Measurements from ENCODE around the gene NKX6-1.

The NKX6-1 gene

DNA sequence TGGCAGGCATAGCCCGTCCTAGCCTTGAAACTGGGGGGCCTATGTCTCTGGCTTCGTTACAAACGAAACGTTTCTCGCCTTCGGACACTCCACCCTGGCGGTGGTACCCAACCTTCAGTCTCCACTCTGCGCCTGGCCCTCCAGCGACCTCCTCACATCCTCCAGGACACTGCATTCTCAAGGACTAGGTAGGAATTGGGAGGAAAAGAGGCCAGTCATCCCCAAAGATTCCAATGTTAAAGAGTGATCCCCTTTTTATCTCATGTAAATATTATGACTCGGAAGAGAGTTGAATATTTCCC lies 2.1 kb upstream of the NKX6-1 start:
- TF ChIP-seq, protein P1, sequence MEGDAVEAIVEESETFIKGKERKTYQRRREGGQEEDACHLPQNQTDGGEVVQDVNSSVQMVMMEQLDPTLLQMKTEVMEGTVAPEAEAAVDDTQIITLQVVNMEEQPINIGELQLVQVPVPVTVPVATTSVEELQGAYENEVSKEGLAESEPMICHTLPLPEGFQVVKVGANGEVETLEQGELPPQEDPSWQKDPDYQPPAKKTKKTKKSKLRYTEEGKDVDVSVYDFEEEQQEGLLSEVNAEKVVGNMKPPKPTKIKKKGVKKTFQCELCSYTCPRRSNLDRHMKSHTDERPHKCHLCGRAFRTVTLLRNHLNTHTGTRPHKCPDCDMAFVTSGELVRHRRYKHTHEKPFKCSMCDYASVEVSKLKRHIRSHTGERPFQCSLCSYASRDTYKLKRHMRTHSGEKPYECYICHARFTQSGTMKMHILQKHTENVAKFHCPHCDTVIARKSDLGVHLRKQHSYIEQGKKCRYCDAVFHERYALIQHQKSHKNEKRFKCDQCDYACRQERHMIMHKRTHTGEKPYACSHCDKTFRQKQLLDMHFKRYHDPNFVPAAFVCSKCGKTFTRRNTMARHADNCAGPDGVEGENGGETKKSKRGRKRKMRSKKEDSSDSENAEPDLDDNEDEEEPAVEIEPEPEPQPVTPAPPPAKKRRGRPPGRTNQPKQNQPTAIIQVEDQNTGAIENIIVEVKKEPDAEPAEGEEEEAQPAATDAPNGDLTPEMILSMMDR (IDR thresholded peaks at IDR 0.05; ENCODE audit: extremely low read depth, insufficient read depth, missing control alignments), result no peak
- DNase-seq (ENCODE audit: low spot score), result no peak
- in situ Hi-C loops (cut with MboI; ENCODE audit: low pct_unique_long_range_greater_than_20kb, low sequenced_read_pairs, unreplicated experiment), result no loop called here

- in situ Hi-C loops (cut with MboI; ENCODE audit: low pct_unique_long_range_greater_than_20kb, low sequenced_read_pairs, unreplicated experiment), result no loop called here
- DNase-seq (ENCODE audit: low spot score), result no peak
- TF ChIP-seq, protein P1 (IDR thresholded peaks at IDR 0.05; ENCODE audit: extremely low read depth, insufficient read depth, missing control alignments), result no peak
Observed at GRCh38 chr4:84500386-84501201, 1.5 kb upstream of the NKX6-1 start.

DNA sequence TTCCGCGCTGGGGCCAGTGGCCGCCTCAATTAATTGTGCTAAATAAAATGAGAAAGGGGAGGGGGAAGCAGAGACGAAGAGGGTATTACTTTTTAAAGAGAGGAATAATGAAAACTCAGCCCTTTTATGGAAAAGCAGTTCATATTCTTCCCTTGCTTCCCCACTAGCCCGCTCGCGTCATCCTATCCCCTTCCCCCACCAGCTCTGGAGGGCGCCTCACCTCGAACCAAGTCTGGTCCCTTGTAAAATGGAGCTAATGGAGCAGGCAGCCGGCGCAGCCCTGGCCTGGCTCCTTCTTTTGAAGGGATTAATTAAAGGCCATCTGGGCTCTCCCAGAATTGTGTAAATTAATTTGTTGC lies 511 bp upstream of the NKX6-1 start:
- DNase-seq (ENCODE audit: low spot score), result no peak
- TF ChIP-seq, protein P1 (IDR thresholded peaks at IDR 0.05; ENCODE audit: extremely low read depth, insufficient read depth, missing control alignments), result no peak
- in situ Hi-C loops (cut with MboI; ENCODE audit: low pct_unique_long_range_greater_than_20kb, low sequenced_read_pairs, unreplicated experiment), result no loop called here

GRCh38 chr4:84498203-84498934 lies 723 bp downstream of the NKX6-1 start:
- in situ Hi-C loops (cut with MboI; ENCODE audit: low pct_unique_long_range_greater_than_20kb, low sequenced_read_pairs, unreplicated experiment), result no loop called here
- TF ChIP-seq, protein P1 (IDR thresholded peaks at IDR 0.05; ENCODE audit: extremely low read depth, insufficient read depth, missing control alignments), result no peak
- no peak for DNase-seq (ENCODE audit: low spot score)

DNA sequence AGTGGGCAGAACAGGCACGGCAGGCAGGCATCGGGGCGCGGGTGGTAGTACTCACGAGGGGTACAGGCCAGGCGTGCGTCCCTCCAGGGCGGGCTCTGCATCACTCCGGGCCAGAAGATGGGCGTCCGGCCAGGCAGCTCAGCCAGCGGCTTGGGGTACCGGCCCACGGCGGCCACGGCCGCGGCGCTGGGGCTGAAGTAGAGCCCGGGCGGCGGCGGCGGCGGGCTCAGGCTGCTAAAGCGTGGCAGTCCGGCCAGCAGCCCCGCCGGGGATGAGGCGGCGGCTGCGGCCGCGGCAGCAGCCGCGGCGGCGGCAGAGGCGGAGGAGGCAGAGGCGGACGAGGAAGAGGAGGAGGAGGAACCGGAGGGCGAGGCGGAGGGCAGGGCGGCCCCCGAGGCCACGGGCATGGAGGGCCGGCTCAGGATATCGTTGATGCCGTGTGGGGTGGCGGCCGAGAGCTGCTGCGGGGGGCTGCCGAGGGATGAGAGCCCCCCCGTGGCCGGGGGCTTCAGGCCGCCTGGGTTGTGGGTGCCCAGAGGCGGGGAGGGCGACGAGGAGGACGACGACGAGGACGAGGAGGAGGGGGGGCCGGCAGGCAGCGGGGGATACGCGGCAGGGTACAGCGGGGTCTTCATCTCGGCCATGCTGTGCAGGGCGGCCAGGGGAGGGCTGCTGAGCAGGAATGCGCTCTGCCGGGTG lies 1.4 kb downstream of the NKX6-1 start:
- in situ Hi-C loops (cut with MboI; ENCODE audit: low pct_unique_long_range_greater_than_20kb, low sequenced_read_pairs, unreplicated experiment), result no loop called here
- TF ChIP-seq, protein P1 (IDR thresholded peaks at IDR 0.05; ENCODE audit: extremely low read depth, insufficient read depth, missing control alignments), result no peak
- no peak for DNase-seq (ENCODE audit: low spot score)

DNA sequence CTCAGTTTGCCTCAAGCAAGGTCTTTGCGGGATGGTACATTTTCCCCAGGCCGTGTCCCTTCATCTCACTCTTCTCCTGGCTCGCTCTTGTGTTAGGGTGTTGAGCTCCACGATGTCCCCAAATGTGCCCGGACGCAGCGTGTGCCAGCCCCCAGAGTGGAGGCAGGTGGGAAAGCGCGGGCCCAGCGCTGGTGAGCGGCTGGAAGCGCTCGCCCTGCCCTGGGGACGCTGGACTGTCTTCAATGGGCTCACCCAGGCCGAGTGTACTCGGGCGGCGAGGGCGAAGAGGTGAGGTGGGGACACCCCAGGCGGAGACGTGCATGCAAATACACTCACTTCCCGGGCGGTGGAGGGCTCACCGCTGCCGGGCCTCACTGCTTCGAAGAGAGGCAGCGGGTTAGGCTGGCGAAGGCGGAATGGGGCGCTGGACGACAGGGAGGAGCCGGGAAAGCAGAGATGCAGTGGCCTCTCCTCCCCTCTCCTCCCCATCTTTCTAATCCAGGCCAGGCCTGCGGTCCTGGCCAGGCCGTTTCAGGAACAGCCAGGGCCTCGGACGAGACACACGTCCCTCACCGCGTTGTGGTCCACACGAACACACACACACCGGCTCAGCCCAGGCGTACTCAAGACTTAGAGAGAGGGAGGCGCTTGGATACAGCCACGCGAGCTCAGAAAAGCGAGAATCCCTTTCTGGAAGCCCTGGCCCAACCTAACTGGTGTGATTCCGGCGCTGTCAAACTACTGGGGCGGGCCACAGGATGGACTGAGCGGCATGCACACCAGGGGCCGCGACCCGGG lies 2.2 kb downstream of the NKX6-1 start:
- in situ Hi-C loops (cut with MboI; ENCODE audit: low pct_unique_long_range_greater_than_20kb, low sequenced_read_pairs, unreplicated experiment), result no loop called here
- TF ChIP-seq, protein P1 (IDR thresholded peaks at IDR 0.05; ENCODE audit: extremely low read depth, insufficient read depth, missing control alignments), result no peak
- DNase-seq (ENCODE audit: low spot score), result no peak

All from GM13977 (cell line).